CD4-positive, alpha-beta memory T cell (primary cell): Measurements from ENCODE around the gene TUFT1. TPM values are rescaled to one million over a fixed set of nuclear protein-coding genes. Genes with fewer than 3 reads are reported as not detected.
"Not testable (repeated sequence)": the region's sequence is repeated elsewhere in the genome, so short reads cannot be mapped to it uniquely, and the experiment has no call there.

ENCODE experiments used
- CTCF ChIA-PET: fragments of 350-600 bp; sonication (Branson Sonifier 250); formaldehyde crosslinking; loops from one replicate; lab custom pipeline; 2021; ENCODE audit warnings: inconsistent platforms; ENCODE audit not compliant: partially characterized antibody; lab: Charles Lee
- POLR2A ChIA-PET: fragments of 350-600 bp; sonication (Branson Sonifier 250); formaldehyde crosslinking; loops from one replicate; lab custom pipeline; 2021; ENCODE audit not compliant: partially characterized antibody; lab: Charles Lee
- DNase-seq, 5 donors: peaks; one replicate each; pipeline versions ENCODE4 v3.0.0 to v3.0.0-alpha.2; 2020 to 2022; ENCODE audit warnings: mixed read lengths in 1 of 5
- H3K27ac ChIP-seq: one replicate; pipeline ENCODE4 v1.7.0; 2013; ENCODE audit warnings: low read depth, low read length
- H3K27me3 ChIP-seq: 2 replicates; pipeline ENCODE4 v1.7.0; 2013; ENCODE audit warnings: mild to moderate bottlenecking, low read length, moderate library complexity; ENCODE audit not compliant: insufficient read depth
- H3K36me3 ChIP-seq: 2 replicates; pipeline ENCODE4 v1.7.0; 2013; ENCODE audit warnings: mild to moderate bottlenecking, low read length, moderate library complexity; ENCODE audit not compliant: insufficient read depth
- H3K4me1 ChIP-seq: 2 replicates; pipeline ENCODE4 v1.7.0; 2013; ENCODE audit warnings: mild to moderate bottlenecking, low read length, moderate library complexity; ENCODE audit not compliant: insufficient read depth
- H3K4me3 ChIP-seq, 2 donors: one replicate each; pipeline ENCODE4 v1.7.0; 2013; ENCODE audit warnings: low read length in 2 of 2, mild to moderate bottlenecking in 1 of 2
- H3K9me3 ChIP-seq, 2 donors: one replicate each; pipeline ENCODE4 v1.7.0; 2013; ENCODE audit warnings: low read length in 2 of 2, control low read depth in 1 of 2; ENCODE audit not compliant: control insufficient read depth in 1 of 2
- H3K27ac Mint-ChIP-seq, 7 donors: one replicate each; pipeline ENCODE4 v1.8.0; 2020 to 2021; ENCODE audit warnings: mixed read lengths in 7 of 7, mild to moderate bottlenecking in 6 of 7, inconsistent platforms in 3 of 7, moderate library complexity in 3 of 7
- H3K27me3 Mint-ChIP-seq, 2 donors: one replicate each; pipeline ENCODE4 v1.8.0; 2020 to 2021; ENCODE audit warnings: mixed read lengths in 2 of 2
- H3K36me3 Mint-ChIP-seq, 2 donors: one replicate each; pipeline ENCODE4 v1.8.0; 2020 to 2021; ENCODE audit warnings: mixed read lengths in 2 of 2, inconsistent platforms in 1 of 2, mild to moderate bottlenecking in 1 of 2
- H3K4me1 Mint-ChIP-seq, 4 donors: one replicate each; pipeline ENCODE4 v1.8.0; 2020 to 2021; ENCODE audit warnings: mixed read lengths in 4 of 4, mild to moderate bottlenecking in 1 of 4
- H3K4me3 Mint-ChIP-seq, 8 donors: one replicate each; pipeline ENCODE4 v1.8.0; 2020 to 2021; ENCODE audit warnings: mixed read lengths in 8 of 8, mild to moderate bottlenecking in 7 of 8, moderate library complexity in 6 of 8, inconsistent platforms in 3 of 8
- H3K9me3 Mint-ChIP-seq, 8 donors: one replicate each; pipeline ENCODE4 v1.8.0; 2020 to 2021; ENCODE audit warnings: mixed read lengths in 8 of 8, mild to moderate bottlenecking in 5 of 8, inconsistent platforms in 3 of 8, moderate library complexity in 1 of 8
- intact Hi-C: fragments of 100-400 bp; cut with micrococcal nuclease; formaldehyde crosslinking; loops from one replicate; pipeline ENCODE4 v1.15.1; 2023
- polyA plus RNA-seq, 2 donors: library from polyadenylated mRNA; unstranded; fragments of 300-500 nt; fragmentation: Illumina TruSeq; gene quantifications; one replicate each; pipeline ENCODE4 v1.2.3, GENCODE V29; 2021
- total RNA-seq, 2 experiments: library from RNA; stranded (reverse); gene quantifications; one replicate each; pipeline ENCODE4 v1.2.3, GENCODE V29; 2021

Gene TUFT1
- total and polyA plus RNA-seq, 4 experiments from 2014 or later: 3.5 to 5.3 (median 4.7) TPM

- Histone ChIP-seq H3K27me3 (no peaks in the 10 kb centered on the region), H3K9me3 (no peaks in the 10 kb centered on the region), H3K4me3 (peak overlapping the region in 1 of 2 donors; percentile 77), H3K36me3 (peaks cover 6% of the 10 kb centered on the region), H3K4me1 (peaks cover 32% of the 10 kb centered on the region), H3K27ac (no peak overlapping the region)
- POLR2A ChIA-PET: no interaction called here
- intact Hi-C loops: loop anchor here (5.0 kb wide), 2 partner anchors 156 to 224 kb away; partner anchors contain the start of genes C2CD4D and POGZ
- CTCF ChIA-PET: no interaction called here
- Mint-ChIP-seq H3K4me3 (peak overlapping the region; percentile 98 to 100 (median 99)), H3K36me3 (peaks cover 4 to 13% of the 10 kb centered on the region in 2 donors), H3K27me3 (peaks cover 0 to 1% of the 10 kb centered on the region in 2 donors), H3K4me1 (peaks cover 32 to 52% (median 41%) of the 10 kb centered on the region in 4 donors), H3K27ac (peak overlapping the region; percentile 87 to 99 (median 94)), H3K9me3 (no peaks in the 10 kb centered on the region)
- no peak for DNase-seq
Observed at GRCh38 chr1:151613282-151613780, 73.2 kb downstream of the TUFT1 start.

- intact Hi-C loops: no loop called here
- ChIA-PET CTCF (interaction anchor here (1.0 kb wide), 1 partner anchor 21 kb away, joined by 3 read pairs; no protein-coding TSS in a partner anchor), POLR2A (no interaction called here)
- Mint-ChIP-seq H3K9me3 (no peaks in the 10 kb centered on the region), H3K27ac (peak overlapping the region in 2 of 7 donors; percentile 38 to 60), H3K4me3 (no peak overlapping the region), H3K27me3 (no peaks in the 10 kb centered on the region), H3K36me3 (peaks cover 4 to 13% of the 10 kb centered on the region in 2 donors), H3K4me1 (peaks cover 38 to 65% (median 55%) of the 10 kb centered on the region in 4 donors)
- H3K36me3 ChIP-seq: peaks cover 6% of the 10 kb centered on the region
- no peak for DNase-seq
- no peaks in the 10 kb centered on the region for H3K27me3 ChIP-seq
- no peaks in the 10 kb centered on the region for H3K9me3 ChIP-seq
- peaks cover 32% of the 10 kb centered on the region for H3K4me1 ChIP-seq
- no peak overlapping the region for H3K4me3 ChIP-seq
- H3K27ac ChIP-seq: no peak overlapping the region
Observed at GRCh38 chr1:151615711-151616504, 75.8 kb downstream of the TUFT1 start.

- Histone ChIP-seq H3K36me3 (peaks cover 6% of the 10 kb centered on the region), H3K9me3 (no peaks in the 10 kb centered on the region), H3K4me3 (no peak overlapping the region), H3K4me1 (peaks cover 29% of the 10 kb centered on the region), H3K27me3 (no peaks in the 10 kb centered on the region), H3K27ac (no peak overlapping the region)
- H3K9me3 Mint-ChIP-seq: no peaks in the 10 kb centered on the region
- intact Hi-C loops: no loop called here
- H3K36me3 Mint-ChIP-seq: peaks cover 4 to 15% of the 10 kb centered on the region in 2 donors
- no peak for DNase-seq
- no peak overlapping the region for H3K4me3 Mint-ChIP-seq
- H3K27me3 Mint-ChIP-seq: no peaks in the 10 kb centered on the region
- POLR2A ChIA-PET: no interaction called here
- H3K4me1 Mint-ChIP-seq: peaks cover 40 to 69% (median 57%) of the 10 kb centered on the region in 4 donors
- CTCF ChIA-PET: no interaction called here
- no peak overlapping the region for H3K27ac Mint-ChIP-seq
Observed at GRCh38 chr1:151616505-151616849, 76.4 kb downstream of the TUFT1 start.

GRCh38 chr1:151618003-151618402 lies 77.9 kb downstream of the TUFT1 start:
- peaks cover 4 to 11% of the 10 kb centered on the region in 2 donors for H3K36me3 Mint-ChIP-seq
- H3K27me3 ChIP-seq: no peaks in the 10 kb centered on the region
- H3K27ac ChIP-seq: no peak overlapping the region
- no peaks in the 10 kb centered on the region for H3K9me3 Mint-ChIP-seq
- POLR2A ChIA-PET: no interaction called here
- peaks cover 6% of the 10 kb centered on the region for H3K36me3 ChIP-seq
- H3K4me1 ChIP-seq: peaks cover 23% of the 10 kb centered on the region
- H3K4me3 ChIP-seq: no peak overlapping the region
- peaks cover 35 to 65% (median 53%) of the 10 kb centered on the region in 4 donors for H3K4me1 Mint-ChIP-seq
- no peaks in the 10 kb centered on the region for H3K27me3 Mint-ChIP-seq
- intact Hi-C loops: no loop called here
- H3K9me3 ChIP-seq: no peaks in the 10 kb centered on the region
- CTCF ChIA-PET: interaction anchor here (1.0 to 1.2 kb wide), 2 partner anchors 24 to 218 kb away, joined by 4 to 7 read pairs; no protein-coding TSS in a partner anchor
- no peak overlapping the region for H3K4me3 Mint-ChIP-seq
- peak overlapping the region in 1 of 7 donors; percentile 14 for H3K27ac Mint-ChIP-seq
- no peak for DNase-seq

- H3K9me3 Mint-ChIP-seq: no peaks in the 10 kb centered on the region
- H3K4me1 Mint-ChIP-seq: peaks cover 31 to 60% (median 49%) of the 10 kb centered on the region in 4 donors
- no peaks in the 10 kb centered on the region for H3K27me3 ChIP-seq
- H3K4me3 Mint-ChIP-seq: no peak overlapping the region
- POLR2A ChIA-PET: no interaction called here
- CTCF ChIA-PET: interaction anchor here (1.2 kb wide), 1 partner anchor 218 kb away, joined by 7 read pairs; no protein-coding TSS in a partner anchor
- peaks cover 18% of the 10 kb centered on the region for H3K4me1 ChIP-seq
- no peak overlapping the region for H3K27ac ChIP-seq
- no peaks in the 10 kb centered on the region for H3K9me3 ChIP-seq
- H3K36me3 Mint-ChIP-seq: peaks cover 4 to 8% of the 10 kb centered on the region in 2 donors
- no peak overlapping the region for H3K4me3 ChIP-seq
- DNase-seq: no peak
- H3K36me3 ChIP-seq: peaks cover 6% of the 10 kb centered on the region
- intact Hi-C loops: no loop called here
- peak overlapping the region in 1 of 7 donors; percentile 3 for H3K27ac Mint-ChIP-seq
- no peaks in the 10 kb centered on the region for H3K27me3 Mint-ChIP-seq
Observed at GRCh38 chr1:151618470-151618869, 78.4 kb downstream of the TUFT1 start.

GRCh38 chr1:151618996-151619395 lies 78.9 kb downstream of the TUFT1 start:
- H3K4me3 Mint-ChIP-seq, H3K27me3 Mint-ChIP-seq, H3K9me3 ChIP-seq, H3K36me3 ChIP-seq, H3K27ac Mint-ChIP-seq, DNase-seq, H3K4me3 ChIP-seq, POLR2A ChIA-PET, H3K27ac ChIP-seq, intact Hi-C loops, H3K9me3 Mint-ChIP-seq, H3K27me3 ChIP-seq, H3K36me3 Mint-ChIP-seq: not testable (repeated sequence)
- CTCF ChIA-PET: interaction anchor here (1.2 kb wide), 1 partner anchor 217 kb away, joined by 7 read pairs; no protein-coding TSS in a partner anchor
- H3K4me1 ChIP-seq: peaks cover 13% of the 10 kb centered on the region
- H3K4me1 Mint-ChIP-seq: peaks cover 26 to 55% (median 43%) of the 10 kb centered on the region in 4 donors

GRCh38 chr1:151619489-151620093 lies 79.5 kb downstream of the TUFT1 start:
- peaks cover 6% of the 10 kb centered on the region for H3K36me3 ChIP-seq
- POLR2A ChIA-PET: no interaction called here
- H3K27me3 ChIP-seq: no peaks in the 10 kb centered on the region
- H3K4me1 Mint-ChIP-seq: peaks cover 25 to 51% (median 42%) of the 10 kb centered on the region in 4 donors
- H3K27ac Mint-ChIP-seq: peak overlapping the region in 5 of 7 donors; percentile 14 to 90 (median 38)
- no peak overlapping the region for H3K4me3 ChIP-seq
- H3K4me3 Mint-ChIP-seq: peak overlapping the region in 1 of 8 donors; percentile 39
- no peaks in the 10 kb centered on the region for H3K9me3 Mint-ChIP-seq
- DNase-seq: no peak
- intact Hi-C loops: no loop called here
- H3K36me3 Mint-ChIP-seq: peaks cover 4 to 10% of the 10 kb centered on the region in 2 donors
- no peak overlapping the region for H3K27ac ChIP-seq
- H3K9me3 ChIP-seq: no peaks in the 10 kb centered on the region
- CTCF ChIA-PET: interaction anchor here (1.1 to 1.2 kb wide), 2 partner anchors 115 to 217 kb away, joined by 3 to 7 read pairs; no protein-coding TSS in a partner anchor
- no peaks in the 10 kb centered on the region for H3K27me3 Mint-ChIP-seq
- peaks cover 8% of the 10 kb centered on the region for H3K4me1 ChIP-seq
